ENCODE data around the gene BHLHE40. TPM values are rescaled to one million over a fixed set of nuclear protein-coding genes. Genes with fewer than 3 reads are reported as not detected.

BHLHE40 gene
- polyA plus RNA-seq, 3 donors from 2014 or later = 51.4 to 91.9 (median 64.4) TPM

DNA sequence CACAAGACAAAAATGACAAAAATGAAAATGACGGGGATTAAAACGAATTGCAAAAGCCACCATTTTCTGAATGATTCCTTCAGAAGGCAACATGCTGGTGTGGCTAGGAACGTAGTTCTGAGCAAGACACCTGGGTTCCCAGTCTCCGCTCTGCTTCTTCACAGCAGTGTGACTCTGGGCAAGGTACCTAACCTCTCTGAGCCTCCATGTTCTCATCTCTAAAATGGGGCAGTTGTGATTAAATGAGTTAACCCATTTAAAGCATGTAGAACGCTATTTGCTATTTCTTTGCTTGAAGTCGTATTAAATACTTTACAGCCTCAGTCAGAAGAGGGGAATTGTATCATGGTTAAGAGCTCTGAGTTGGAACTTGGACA, 23.6 kb downstream of the BHLHE40 start:
- peak overlapping the region; percentile 46 to 82 (median 58) for H3K4me3 Mint-ChIP-seq
- H3K27ac Mint-ChIP-seq = peak overlapping the region; percentile 85 to 96 (median 90)
- no peaks in the 10 kb centered on the region for H3K9me3 Mint-ChIP-seq
- H3K4me1 Mint-ChIP-seq = peaks cover 48 to 72% of the 10 kb centered on the region in 2 donors
- no peak for DNase-seq
- no peaks in the 10 kb centered on the region for H3K36me3 Mint-ChIP-seq
- peaks cover 2 to 15% (median 6%) of the 10 kb centered on the region in 3 donors for H3K27me3 Mint-ChIP-seq (ENCODE audit: low read depth in 3 of 3)

DNA sequence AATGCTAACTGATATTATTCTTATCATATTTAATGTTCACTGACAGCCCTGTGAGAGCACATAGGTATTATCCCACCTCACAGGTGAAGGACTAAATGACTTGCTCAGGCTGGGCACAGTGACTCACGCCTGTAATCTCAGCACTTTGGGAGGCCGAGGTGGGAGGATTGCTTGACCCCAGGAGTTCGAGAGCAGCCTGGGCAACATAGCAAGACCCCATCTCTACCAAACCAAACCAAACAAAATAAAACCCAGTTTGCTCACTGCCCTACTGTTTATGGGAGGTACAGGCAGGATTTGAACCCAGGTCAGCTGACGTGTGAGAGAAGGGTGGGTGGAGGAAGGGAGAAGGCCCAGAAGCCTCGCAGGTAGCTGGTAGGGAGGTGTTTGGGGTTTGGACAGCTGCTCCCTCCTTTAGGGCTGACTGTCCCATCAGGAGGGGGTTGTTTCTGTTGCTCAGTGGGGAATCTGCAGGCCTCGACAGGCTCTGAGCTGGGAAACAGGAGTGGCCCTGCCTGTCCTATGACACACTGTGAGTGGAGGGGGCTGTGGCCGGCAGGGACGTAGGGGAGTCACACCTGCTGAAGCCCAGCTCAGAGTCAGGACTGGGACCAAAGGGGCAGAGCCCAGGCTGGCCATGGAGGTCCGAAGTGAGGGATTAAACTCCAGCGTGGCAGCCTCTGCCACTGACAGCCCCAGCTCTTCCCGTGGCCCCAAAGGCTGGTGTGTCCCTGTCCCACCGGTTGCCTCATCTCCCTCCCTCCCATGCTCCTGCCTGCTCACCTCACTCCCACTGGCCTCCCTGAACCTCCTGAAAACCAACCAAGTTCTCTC, 25.3 kb downstream of the BHLHE40 start:
- Mint-ChIP-seq H3K27me3 (ENCODE audit: low read depth in 3 of 3) (peaks cover 2 to 15% (median 6%) of the 10 kb centered on the region in 3 donors), H3K4me1 (peaks cover 55 to 76% of the 10 kb centered on the region in 2 donors), H3K4me3 (no peak overlapping the region), H3K27ac (peak overlapping the region in 5 of 6 donors; percentile 80 to 95 (median 85)), H3K9me3 (no peaks in the 10 kb centered on the region), H3K36me3 (no peaks in the 10 kb centered on the region)
- no peak for DNase-seq

DNA sequence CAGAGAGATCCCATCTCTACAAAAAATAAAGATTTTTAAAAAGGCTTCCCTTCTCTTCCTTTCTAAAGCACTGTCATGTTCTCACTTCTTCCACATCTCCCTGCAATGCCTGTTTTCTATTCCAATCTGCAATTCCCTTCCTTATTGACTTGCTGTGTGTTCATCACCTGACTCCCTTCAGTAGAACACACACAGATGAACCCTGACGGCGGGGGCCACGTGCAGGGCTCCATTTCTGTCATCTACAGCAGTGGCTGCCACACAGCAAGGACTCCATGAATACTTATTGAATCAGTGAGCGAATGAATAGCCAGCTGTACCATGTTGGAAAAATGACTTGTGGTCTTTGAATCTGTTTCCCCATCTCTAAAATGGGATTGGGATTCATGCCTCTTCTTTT, 26.1 kb downstream of the BHLHE40 start:
- Mint-ChIP-seq H3K4me3 (no peak overlapping the region), H3K9me3 (no peaks in the 10 kb centered on the region), H3K4me1 (peaks cover 50 to 68% of the 10 kb centered on the region in 2 donors), H3K27me3 (ENCODE audit: low read depth in 3 of 3) (peaks cover 2 to 15% (median 6%) of the 10 kb centered on the region in 3 donors), H3K27ac (peak overlapping the region in 5 of 6 donors; percentile 80 to 95 (median 85)), H3K36me3 (no peaks in the 10 kb centered on the region)
- no peak for DNase-seq

DNA sequence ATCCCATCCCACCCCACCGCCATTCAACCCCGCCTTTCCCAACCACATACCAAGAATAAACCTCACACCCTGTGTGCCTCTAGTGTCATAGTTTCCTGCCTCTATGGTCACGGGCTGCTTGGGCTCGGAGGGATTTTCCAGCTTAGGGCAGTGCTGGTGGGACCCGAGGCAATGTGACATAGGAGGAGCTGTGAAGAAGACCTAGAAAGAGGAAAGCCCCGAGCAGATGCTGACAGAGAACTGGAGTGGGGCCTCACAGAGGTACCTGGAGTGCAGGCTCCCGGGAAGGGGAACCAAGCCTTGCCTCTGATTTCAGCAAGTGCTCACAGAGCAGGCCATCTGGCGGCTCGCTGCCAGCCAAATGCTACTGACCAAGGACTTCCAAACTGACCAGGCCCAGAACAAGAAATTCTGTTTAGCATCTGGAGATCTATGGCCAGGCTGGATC, 27.5 kb downstream of the BHLHE40 start:
- H3K27me3 Mint-ChIP-seq (ENCODE audit: low read depth in 3 of 3) = peaks cover 2 to 15% (median 6%) of the 10 kb centered on the region in 3 donors
- H3K36me3 Mint-ChIP-seq = no peaks in the 10 kb centered on the region
- H3K4me1 Mint-ChIP-seq = peaks cover 55 to 68% of the 10 kb centered on the region in 2 donors
- peak overlapping the region; percentile 69 to 79 (median 75) for H3K4me3 Mint-ChIP-seq
- peak overlapping the region; percentile 56 to 98 (median 98) for H3K27ac Mint-ChIP-seq
- peak; percentile 85 to 89 (median 87) for DNase-seq
- H3K9me3 Mint-ChIP-seq = no peaks in the 10 kb centered on the region

DNA sequence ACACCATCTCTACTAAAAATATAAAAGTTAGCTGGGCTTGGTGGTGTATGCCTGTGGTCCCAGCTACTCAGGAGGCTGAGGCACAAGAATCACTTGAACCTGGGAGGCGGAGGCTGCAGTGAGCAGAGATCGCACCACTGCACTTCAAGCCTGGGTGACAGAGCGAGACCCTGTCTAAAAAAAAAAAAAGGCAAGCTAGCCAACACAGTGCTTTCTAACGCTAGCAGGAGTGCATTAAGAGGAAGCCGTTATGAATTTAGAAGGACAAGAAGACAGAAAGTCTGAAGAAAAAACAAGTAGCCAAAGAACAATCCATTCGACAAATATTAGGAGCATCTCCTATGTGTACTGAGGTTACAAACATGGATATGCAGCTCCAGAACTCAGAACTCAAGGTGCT, 28.6 kb downstream of the BHLHE40 start:
- Mint-ChIP-seq H3K4me3 (peak overlapping the region in 1 of 5 donors; percentile 79), H3K9me3 (no peaks in the 10 kb centered on the region), H3K27me3 (ENCODE audit: low read depth in 3 of 3) (peaks cover 5 to 8% (median 5%) of the 10 kb centered on the region in 3 donors), H3K27ac (peak overlapping the region in 5 of 6 donors; percentile 88 to 98 (median 98)), H3K4me1 (peaks cover 55 to 68% of the 10 kb centered on the region in 2 donors), H3K36me3 (no peaks in the 10 kb centered on the region)
- DNase-seq = no peak

DNA sequence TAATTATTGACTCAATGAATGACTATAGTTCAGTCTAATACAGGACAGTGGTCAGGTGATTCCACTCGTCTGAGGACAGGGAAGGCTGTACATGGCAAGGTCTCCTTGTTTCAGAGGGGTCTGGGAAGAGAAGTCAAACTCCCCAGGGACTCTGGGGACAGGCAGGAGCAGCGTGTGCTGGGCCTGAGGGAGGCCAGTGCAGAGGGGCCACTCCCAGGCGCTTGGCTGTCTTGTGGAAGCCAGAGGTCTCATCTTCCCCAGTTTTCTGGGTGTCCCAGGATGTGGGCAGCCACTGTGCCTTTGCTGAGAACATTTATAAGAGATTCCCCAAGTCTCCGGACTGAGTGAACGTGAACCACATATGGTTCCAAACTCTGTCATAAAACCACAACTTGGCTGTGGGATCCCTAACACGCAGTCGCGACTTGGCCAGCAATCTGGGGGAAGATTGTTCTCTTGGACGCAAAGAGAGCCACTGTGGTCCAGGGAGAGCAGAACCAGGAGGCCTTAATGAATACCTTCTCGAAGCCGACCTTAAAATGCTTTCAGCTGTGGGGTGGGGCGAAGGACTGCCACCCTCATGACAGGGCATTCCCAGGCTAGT, 30.4 kb downstream of the BHLHE40 start:
- Mint-ChIP-seq H3K4me1 (peaks cover 66 to 80% of the 10 kb centered on the region in 2 donors), H3K27ac (peak overlapping the region in 1 of 6 donors; percentile 98), H3K4me3 (no peak overlapping the region), H3K27me3 (ENCODE audit: low read depth in 3 of 3) (peaks cover 5 to 10% (median 7%) of the 10 kb centered on the region in 3 donors), H3K36me3 (no peaks in the 10 kb centered on the region), H3K9me3 (no peaks in the 10 kb centered on the region)
- no peak for DNase-seq

DNA sequence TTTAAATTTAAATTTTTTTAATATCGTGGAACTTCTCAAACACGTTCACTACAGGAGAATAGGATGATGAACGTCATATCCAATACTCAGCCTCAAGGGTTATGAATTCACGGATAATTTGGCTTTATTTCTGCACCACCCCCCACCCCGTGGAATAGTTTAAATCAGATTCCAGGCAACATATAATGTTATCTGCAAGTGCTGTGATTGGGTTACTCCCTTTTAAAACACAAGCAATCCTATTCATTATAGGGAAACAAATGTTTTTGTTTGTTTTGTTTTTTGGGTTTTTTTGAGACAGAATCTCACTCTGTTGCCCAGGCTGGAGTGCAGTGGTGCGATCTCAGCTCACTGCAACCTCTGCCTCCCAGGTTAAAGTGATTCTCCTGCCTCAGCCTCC, 30.9 kb downstream of the BHLHE40 start:
- Mint-ChIP-seq H3K36me3 (no peaks in the 10 kb centered on the region), H3K4me1 (peaks cover 71 to 83% of the 10 kb centered on the region in 2 donors), H3K4me3 (no peak overlapping the region), H3K9me3 (peaks cover 0 to 1% (median 0%) of the 10 kb centered on the region in 6 donors), H3K27ac (no peak overlapping the region), H3K27me3 (ENCODE audit: low read depth in 3 of 3) (peaks cover 5 to 10% (median 8%) of the 10 kb centered on the region in 3 donors)
- no peak for DNase-seq

DNA sequence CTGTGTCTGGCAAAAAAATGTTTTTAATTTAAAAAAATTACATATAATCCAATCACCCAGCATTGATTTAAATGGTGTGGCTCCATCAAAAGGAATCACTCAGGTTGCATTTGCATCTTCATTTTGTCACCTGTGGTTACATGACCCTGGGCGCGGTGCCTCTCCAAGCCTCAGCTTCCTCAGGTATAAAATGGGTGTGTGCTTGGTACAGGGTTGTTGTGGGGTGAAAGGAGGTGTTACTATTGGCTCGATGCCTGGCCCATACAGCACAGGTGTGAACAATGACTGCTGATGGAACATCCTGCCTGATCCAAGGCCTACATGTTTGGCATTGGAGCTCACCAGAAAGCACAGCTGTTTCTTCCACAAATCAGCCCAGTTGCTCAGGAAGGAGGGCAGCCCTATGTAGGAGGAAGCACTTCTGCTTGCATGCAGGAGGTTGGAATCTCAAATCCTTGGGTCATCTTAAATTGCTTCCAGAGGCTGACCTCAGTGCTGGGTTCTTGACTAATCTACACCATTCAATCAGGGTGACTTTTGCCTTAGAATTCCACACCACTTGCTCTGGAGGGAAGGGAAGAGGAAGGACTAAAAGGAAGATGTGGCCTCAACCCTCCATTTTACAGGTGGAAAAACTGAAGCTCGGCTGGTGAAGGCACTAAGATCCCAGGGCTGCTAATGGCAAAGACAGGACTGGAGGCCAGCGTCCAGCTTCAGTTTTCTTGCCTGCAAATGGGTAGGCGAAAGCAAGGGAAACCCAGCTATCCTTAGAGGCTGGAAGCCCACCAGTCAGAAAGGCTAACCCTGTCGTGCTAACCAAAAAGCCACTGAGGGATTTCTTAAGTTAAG, 31.7 kb downstream of the BHLHE40 start:
- peak; percentile 31 to 45 (median 34) for DNase-seq
- peak overlapping the region; percentile 81 to 97 (median 92) for H3K27ac Mint-ChIP-seq
- peaks cover 0 to 1% (median 0%) of the 10 kb centered on the region in 6 donors for H3K9me3 Mint-ChIP-seq

DNA sequence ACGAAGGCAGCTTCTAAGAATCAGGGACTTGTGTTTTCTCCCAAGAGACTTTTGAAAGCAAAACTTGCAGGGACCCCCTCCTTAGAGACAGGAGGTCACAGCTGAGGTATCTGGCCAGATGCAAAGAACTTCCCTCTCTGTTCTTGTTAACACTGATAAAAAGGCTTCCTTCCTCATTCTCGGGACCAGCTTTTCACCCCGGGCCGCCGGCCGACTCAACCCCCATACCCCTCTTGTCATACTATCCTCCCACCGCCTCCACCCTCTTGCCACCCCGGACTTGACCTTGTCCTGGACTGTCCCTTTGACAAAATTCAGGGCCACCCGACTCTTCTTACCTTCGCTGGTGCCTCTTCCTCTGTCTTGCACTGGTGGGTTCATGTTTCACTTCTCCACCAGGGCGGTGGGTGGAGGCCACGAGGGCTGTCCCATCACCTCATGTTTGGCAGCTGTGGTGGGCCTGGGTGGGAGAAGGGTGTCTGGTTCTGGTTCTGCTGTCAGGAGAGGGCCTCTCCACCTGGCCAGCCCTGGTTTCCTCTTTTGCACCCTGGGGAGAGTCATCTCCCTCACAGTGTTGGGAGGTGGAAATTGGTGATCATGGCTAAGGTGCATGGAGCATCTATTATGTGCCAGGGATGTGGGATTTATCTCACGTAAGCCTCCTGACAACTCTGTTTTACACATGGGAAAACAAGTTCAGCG, 32.5 kb downstream of the BHLHE40 start:
- Mint-ChIP-seq H3K9me3 (peaks cover 0 to 1% (median 0%) of the 10 kb centered on the region in 6 donors), H3K27me3 (ENCODE audit: low read depth in 3 of 3) (peaks cover 3 to 8% (median 6%) of the 10 kb centered on the region in 3 donors), H3K4me3 (peak overlapping the region; percentile 61 to 80 (median 75)), H3K36me3 (no peaks in the 10 kb centered on the region), H3K4me1 (peaks cover 76 to 82% of the 10 kb centered on the region in 2 donors), H3K27ac (peak overlapping the region; percentile 81 to 97 (median 92))
- peak; percentile 43 to 65 (median 63) for DNase-seq

More for the DNA sequence above, 31.7 kb downstream of the BHLHE40 start:
- peaks cover 73 to 82% of the 10 kb centered on the region in 2 donors for H3K4me1 Mint-ChIP-seq
- peak overlapping the region; percentile 61 to 80 (median 75) for H3K4me3 Mint-ChIP-seq
- no peaks in the 10 kb centered on the region for H3K36me3 Mint-ChIP-seq
- H3K27me3 Mint-ChIP-seq (ENCODE audit: low read depth in 3 of 3) = peaks cover 5 to 8% (median 7%) of the 10 kb centered on the region in 3 donors

DNA sequence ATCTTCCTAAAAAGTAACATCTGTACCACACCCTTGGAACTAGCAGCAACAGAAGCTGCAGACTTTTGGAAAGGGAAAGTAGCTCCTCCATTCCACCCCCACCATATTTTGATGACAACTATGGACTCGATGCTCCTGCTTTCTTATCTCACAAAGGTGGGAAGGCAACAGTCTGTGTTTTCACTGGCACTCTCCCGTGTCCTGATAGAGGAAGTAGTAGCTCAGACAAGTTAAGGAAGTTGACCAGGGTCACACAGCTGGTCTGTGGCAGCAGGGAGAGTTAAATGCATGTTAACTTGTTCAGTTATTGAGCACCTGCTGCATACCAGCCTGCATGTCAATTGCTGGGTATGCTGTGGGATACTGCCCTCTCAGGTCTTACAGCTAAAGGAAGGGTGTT, 33.1 kb downstream of the BHLHE40 start:
- DNase-seq = no peak
- peaks cover 2 to 8% (median 2%) of the 10 kb centered on the region in 3 donors for H3K27me3 Mint-ChIP-seq (ENCODE audit: low read depth in 3 of 3)
- H3K36me3 Mint-ChIP-seq = no peaks in the 10 kb centered on the region
- H3K27ac Mint-ChIP-seq = peak overlapping the region; percentile 81 to 97 (median 92)
- peaks cover 74 to 81% of the 10 kb centered on the region in 2 donors for H3K4me1 Mint-ChIP-seq
- peaks cover 0 to 1% (median 0%) of the 10 kb centered on the region in 6 donors for H3K9me3 Mint-ChIP-seq
- peak overlapping the region; percentile 61 to 80 (median 75) for H3K4me3 Mint-ChIP-seq

DNA sequence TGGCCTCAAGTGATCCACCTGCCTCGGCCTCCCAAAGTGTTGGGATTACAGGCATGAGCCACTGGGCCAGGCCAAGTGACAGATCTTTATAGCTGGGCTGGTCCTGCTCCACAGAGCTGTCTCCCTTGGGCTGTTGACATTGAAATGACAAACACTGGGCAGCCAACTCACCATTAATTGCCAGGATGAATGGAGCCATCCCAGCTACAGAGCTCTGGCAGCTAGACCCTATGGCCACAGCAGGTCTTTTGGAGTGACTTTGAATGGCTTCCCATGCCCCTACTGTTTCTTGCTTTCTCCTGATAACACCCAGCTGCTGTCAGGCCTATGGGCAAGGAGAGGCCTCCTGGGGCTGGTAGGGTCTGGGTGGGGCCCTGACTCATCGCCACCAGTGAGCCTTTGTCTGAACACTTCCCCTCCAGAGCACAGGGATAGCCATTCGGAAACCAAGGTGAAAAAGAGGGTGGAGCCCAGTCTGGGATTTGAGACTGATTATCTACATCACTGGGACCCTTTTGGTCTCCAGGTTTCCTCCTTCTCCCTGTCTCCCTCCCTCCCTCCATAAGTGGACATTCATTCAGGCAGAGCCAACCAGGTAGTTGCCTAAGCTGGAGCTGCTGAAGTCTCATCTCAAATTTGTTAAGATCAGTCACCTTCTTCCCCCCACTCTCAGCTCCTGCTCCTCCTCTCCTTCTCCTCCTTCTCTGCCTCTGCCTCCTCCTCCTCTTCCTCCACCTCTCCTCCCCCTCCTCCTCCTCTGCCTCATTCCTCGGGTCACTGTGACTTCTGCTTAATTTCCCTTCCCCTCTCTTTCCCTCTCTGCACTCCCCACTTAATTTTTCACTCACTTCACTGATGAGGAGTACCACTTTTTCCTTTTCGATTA, 34.0 kb downstream of the BHLHE40 start:
- Mint-ChIP-seq H3K27ac (peak overlapping the region in 4 of 6 donors; percentile 30 to 91 (median 86)), H3K4me3 (peak overlapping the region; percentile 0 to 80 (median 27)), H3K27me3 (ENCODE audit: low read depth in 3 of 3) (peaks cover 2 to 8% (median 2%) of the 10 kb centered on the region in 3 donors), H3K9me3 (peaks cover 0 to 1% (median 0%) of the 10 kb centered on the region in 6 donors), H3K36me3 (no peaks in the 10 kb centered on the region), H3K4me1 (peaks cover 66 to 80% of the 10 kb centered on the region in 2 donors)
- DNase-seq = no peak

DNA sequence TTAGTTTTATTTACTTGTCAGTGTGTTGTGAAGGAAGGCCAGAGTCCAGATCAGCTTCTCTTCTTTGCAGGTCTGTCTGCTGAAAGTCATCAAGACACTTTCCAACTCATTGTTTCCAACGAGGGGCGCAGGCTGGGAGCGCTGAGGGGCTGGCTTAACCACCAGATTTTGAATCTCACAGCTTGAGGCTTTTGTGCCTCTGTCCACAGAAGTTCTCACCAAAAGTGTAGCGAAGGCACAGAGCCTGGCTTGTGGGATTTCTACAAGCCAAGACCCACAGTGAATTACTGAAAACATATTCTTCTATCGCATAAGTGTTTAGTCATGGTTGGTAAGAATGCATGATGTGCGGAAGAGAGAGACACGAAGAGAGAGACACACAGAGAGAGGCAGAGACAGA, 35.2 kb downstream of the BHLHE40 start:
- DNase-seq = peak in 2 of 3 donors; percentile 19 to 28
- peak overlapping the region; percentile 7 to 73 (median 27) for H3K4me3 Mint-ChIP-seq
- peaks cover 65 to 81% of the 10 kb centered on the region in 2 donors for H3K4me1 Mint-ChIP-seq
- peaks cover 2 to 13% (median 3%) of the 10 kb centered on the region in 3 donors for H3K27me3 Mint-ChIP-seq (ENCODE audit: low read depth in 3 of 3)
- no peaks in the 10 kb centered on the region for H3K36me3 Mint-ChIP-seq
- peak overlapping the region; percentile 32 to 94 (median 80) for H3K27ac Mint-ChIP-seq
- H3K9me3 Mint-ChIP-seq = peaks cover 0 to 1% (median 0%) of the 10 kb centered on the region in 6 donors
